ENCODE results near the gene BCL7A. TPM values are rescaled to one million over a fixed set of nuclear protein-coding genes. Genes with fewer than 3 reads are reported as not detected.

BCL7A gene
- total and polyA plus RNA-seq, 2 of the 8 experiments (the other 6 are each of a cell fraction or from before 2014, with no cell fraction given), result 11.9 to 12.7 TPM

- Histone ChIP-seq H3K9me3 (ENCODE audit: insufficient read depth in 2 of 2, low read depth in 1 of 2, low read length in 1 of 2) (no peaks in the 10 kb centered on the region), H3K27me3 (replicated peaks in 1 of 4; ENCODE audit: control insufficient read depth in 3 of 4, extremely low read depth in 1 of 4, insufficient read depth in 3 of 4, low read length in 3 of 4) (no peaks in the 10 kb centered on the region), H3K4me3 (ENCODE audit: extremely low read depth in 1 of 4, insufficient read depth in 2 of 4, low read depth in 3 of 4, low read length in 4 of 4) (no peak overlapping the region), H3K56ac (replicated peaks; ENCODE audit: insufficient read length, low read depth, low read length) (no peak overlapping the region), H2BK5ac (ENCODE audit: low read depth, low read length) (0 out of 2 replicates have a peak overlapping the region, but pooled peaks have one; percentile 21), H2AK5ac (ENCODE audit: low read depth, low read length) (no peak overlapping the region), H2BK15ac (ENCODE audit: low read length) (no peak overlapping the region), H3K4me2 (ENCODE audit: insufficient read depth in 1 of 2, low read depth in 2 of 2, low read length in 2 of 2) (no peak overlapping the region), H3K14ac (ENCODE audit: insufficient read length) (no peak overlapping the region), H3K18ac (ENCODE audit: extremely low read depth, low read length) (no peak overlapping the region; the same call in 1 of the 2 replicates), H4K91ac (replicated peaks; ENCODE audit: insufficient read length, low read length) (no peak overlapping the region), H4K5ac (ENCODE audit: insufficient read length, low read depth, low read length) (peak overlapping the region; percentile 2), H4K20me1 (replicated peaks in 1 of 2; ENCODE audit: control insufficient read depth in 1 of 2, insufficient read depth in 2 of 2, low read length in 2 of 2) (no peaks in the 10 kb centered on the region), H4K8ac (ENCODE audit: extremely low read depth, insufficient read depth, low read length) (peak overlapping the region; percentile 9; the same call in 1 of the 2 replicates), H3K23ac (ENCODE audit: insufficient read length) (no peak overlapping the region), H3K4ac (replicated peaks; ENCODE audit: insufficient read length, low read depth, low read length) (no peak overlapping the region), H3K9ac (replicated peaks in 1 of 4; ENCODE audit: extremely low read depth in 1 of 4, low read depth in 3 of 4, low read length in 3 of 4) (no peak overlapping the region), H2BK120ac (replicated peaks; ENCODE audit: low read depth, low read length) (no peak overlapping the region), H2BK12ac (ENCODE audit: low read depth, low read length) (0 out of 2 replicates have a peak overlapping the region, but pooled peaks have one; percentile 63), H2AFZ (ENCODE audit: low read length) (peak overlapping the region; percentile 65; the same call in 1 of the 2 replicates), H2BK20ac (ENCODE audit: low read length) (0 out of 2 replicates have a peak overlapping the region, but pooled peaks have one; percentile 40), H3K36me3 (ENCODE audit: control insufficient read depth in 2 of 4, insufficient read depth in 4 of 4, low read length in 3 of 4) (no peaks in the 10 kb centered on the region), H3K23me2 (ENCODE audit: low read depth, low read length) (no peaks in the 10 kb centered on the region), H3K27ac (ENCODE audit: low read depth, low read length) (no peak overlapping the region), H3K79me2 (ENCODE audit: control insufficient read depth in 1 of 2, insufficient read depth in 2 of 2, low read length in 2 of 2) (no peaks in the 10 kb centered on the region), H3K4me1 (replicated peaks in 1 of 4; ENCODE audit: control insufficient read depth in 3 of 4, insufficient read depth in 4 of 4, low read length in 3 of 4) (no peaks in the 10 kb centered on the region; a peak in 1 of 7 replicates), H3K79me1 (ENCODE audit: low read depth, low read length) (no peaks in the 10 kb centered on the region)
- no peak for FAIRE-seq
- CTCF ChIA-PET (ENCODE audit: partially characterized antibody), result interaction anchor here (0.7 to 1.6 kb wide), 3 partner anchors 51 to 946 kb away, joined by 3 to 4 read pairs (median 3); no protein-coding TSS in a partner anchor
- DNase-seq (ENCODE audit: low read depth in 1 of 2, low spot score in 2 of 2), result no peak
- POLR2A ChIA-PET (ENCODE audit: partially characterized antibody), result interaction anchor here (0.6 to 1.2 kb wide), 3 partner anchors 10 to 710 kb away, joined by 3 to 4 read pairs (median 3); no protein-coding TSS in a partner anchor
- 89% methylated on average over 14 of the region's 14 CpGs; no CpG with 5 or more reads in 1 of the 2 experiments for WGBS, 2 experiments (ENCODE audit: extremely low coverage in 1 of 2, insufficient coverage in 1 of 2, insufficient read length in 1 of 2, insufficient replicate concordance in 2 of 2, low coverage in 1 of 2, low lambda C conversion rate in 2 of 2, missing lambda C conversion rate in 1 of 2)
- TF ChIP-seq MAFK (IDR thresholded peaks at IDR 0.05; ENCODE audit: low read depth, low read length) (peak; percentile 20; the same call in 1 of the 2 replicates), SP2 (IDR thresholded peaks at IDR 0.05; ENCODE audit: low read length) (no peak), TEAD4 (IDR thresholded peaks at IDR 0.05; ENCODE audit: low read depth, low read length) (no peak)
Measured at GRCh38 chr12:121980892-121981272, 40.8 kb upstream of the BCL7A start.
